Astrocyte of the cerebellum (primary cell): ENCODE data around the gene CLCNKA.
"Not testable (repeated sequence)": the region's sequence is repeated elsewhere in the genome, so short reads cannot be mapped to it uniquely, and the experiment has no call there.

ENCODE experiments used
- DNase-seq: peaks from one replicate; pipeline ENCODE4 v3.0.0-alpha.2; 2011; ENCODE audit warnings: low read depth
- H3K4me3 ChIP-seq: 2 replicates; pipeline ENCODE4 v1.5.1; 2011; ENCODE audit warnings: mild to moderate bottlenecking, low read depth, low read length, moderate library complexity
- in situ Hi-C: cut with HindIII; loops from 2 replicates; pipeline ENCODE4 v1.10.0; 2017; ENCODE audit warnings: low sequenced_read_pairs
- TF ChIP-seq, protein P1 (sequence below): IDR thresholded peaks from 2 replicates; pipeline ENCODE4 v1.5.1; 2012; ENCODE audit warnings: low read length, low read depth, moderate library complexity, mild to moderate bottlenecking; ENCODE audit errors: missing control alignments

The CLCNKA gene

DNA sequence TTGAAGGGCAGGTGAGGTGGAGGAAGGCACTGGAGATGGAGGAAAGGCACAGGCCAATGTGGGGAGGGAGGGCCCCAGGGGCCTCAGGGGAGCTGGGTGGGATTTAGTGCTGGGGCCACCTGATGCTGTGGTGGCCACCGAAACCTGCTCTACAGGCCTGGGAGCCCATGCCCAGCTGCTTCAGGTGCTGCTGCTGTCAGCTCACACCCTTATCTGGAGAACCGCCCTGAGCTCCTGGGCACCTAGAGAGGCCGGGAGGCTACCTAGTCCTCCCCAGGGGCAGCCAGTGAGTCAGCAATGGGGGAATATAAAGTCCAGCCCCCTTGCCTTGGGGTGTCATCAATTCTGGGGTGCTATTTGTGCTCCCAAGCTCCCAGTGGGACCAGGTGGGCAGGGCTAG lies 39.4 kb downstream of the CLCNKA start:
- in situ Hi-C loops, result no loop called here
- TF ChIP-seq, protein P1, sequence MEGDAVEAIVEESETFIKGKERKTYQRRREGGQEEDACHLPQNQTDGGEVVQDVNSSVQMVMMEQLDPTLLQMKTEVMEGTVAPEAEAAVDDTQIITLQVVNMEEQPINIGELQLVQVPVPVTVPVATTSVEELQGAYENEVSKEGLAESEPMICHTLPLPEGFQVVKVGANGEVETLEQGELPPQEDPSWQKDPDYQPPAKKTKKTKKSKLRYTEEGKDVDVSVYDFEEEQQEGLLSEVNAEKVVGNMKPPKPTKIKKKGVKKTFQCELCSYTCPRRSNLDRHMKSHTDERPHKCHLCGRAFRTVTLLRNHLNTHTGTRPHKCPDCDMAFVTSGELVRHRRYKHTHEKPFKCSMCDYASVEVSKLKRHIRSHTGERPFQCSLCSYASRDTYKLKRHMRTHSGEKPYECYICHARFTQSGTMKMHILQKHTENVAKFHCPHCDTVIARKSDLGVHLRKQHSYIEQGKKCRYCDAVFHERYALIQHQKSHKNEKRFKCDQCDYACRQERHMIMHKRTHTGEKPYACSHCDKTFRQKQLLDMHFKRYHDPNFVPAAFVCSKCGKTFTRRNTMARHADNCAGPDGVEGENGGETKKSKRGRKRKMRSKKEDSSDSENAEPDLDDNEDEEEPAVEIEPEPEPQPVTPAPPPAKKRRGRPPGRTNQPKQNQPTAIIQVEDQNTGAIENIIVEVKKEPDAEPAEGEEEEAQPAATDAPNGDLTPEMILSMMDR, result no peak
- no peak for DNase-seq
- H3K4me3 ChIP-seq, result no peak overlapping the region

DNA sequence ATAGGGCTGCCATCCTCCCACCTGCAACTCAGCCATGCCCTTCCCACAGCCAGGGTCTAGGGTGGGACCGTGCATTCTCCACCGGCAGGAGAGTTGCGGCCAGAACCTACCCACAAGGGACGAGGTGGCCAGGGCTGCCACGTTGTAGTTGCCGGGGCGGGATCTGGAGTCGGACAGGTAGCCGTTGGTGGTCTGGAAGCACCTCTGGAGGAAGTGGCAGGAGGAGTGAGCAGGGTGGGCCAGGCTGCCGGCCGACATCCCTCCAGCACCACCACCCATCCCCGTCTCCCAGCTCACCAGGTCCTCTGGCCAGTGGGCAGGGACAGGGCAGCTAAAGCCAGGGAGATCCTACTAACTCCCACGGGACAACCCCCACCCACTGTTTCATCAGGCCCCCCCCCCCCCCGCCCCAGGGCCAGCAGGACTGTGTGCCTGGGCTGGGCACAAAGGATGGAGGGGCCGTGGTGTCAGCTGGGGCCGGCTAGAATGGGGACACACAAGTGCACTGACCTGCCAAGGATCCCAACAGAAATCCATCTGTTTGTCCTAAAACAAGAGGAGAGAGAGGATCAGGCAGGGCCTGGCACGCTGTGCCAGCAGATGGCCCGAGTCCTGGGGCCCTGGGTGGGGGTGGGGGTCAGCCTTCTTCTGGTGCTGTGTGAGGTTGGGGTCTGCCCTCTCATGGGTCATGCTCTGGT lies 40.3 kb downstream of the CLCNKA start:
- in situ Hi-C loops, DNase-seq: not testable (repeated sequence)

DNA sequence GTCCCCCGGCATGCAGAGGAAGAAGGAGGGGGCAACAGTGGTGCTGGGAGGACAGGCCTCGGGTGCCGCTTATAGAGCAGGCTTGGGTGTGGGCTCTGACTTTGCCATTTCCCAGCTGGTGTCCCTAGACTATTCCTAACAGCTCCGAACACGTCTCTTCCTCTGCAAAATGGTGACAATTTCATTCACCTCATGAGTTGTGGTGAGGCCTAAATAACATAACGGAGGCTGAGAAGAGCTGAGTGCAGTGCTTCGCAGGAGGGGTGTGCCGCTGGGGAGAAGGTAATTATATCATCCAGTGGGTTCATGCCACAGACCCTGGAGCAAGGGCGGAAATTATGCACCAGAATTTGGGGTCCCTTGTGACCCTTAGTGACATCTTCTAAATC lies 40.8 kb downstream of the CLCNKA start:
- H3K4me3 ChIP-seq, DNase-seq, in situ Hi-C loops: not testable (repeated sequence)

More for the DNA sequence above, 40.3 kb downstream of the CLCNKA start:
- not testable (repeated sequence) for H3K4me3 ChIP-seq

DNA sequence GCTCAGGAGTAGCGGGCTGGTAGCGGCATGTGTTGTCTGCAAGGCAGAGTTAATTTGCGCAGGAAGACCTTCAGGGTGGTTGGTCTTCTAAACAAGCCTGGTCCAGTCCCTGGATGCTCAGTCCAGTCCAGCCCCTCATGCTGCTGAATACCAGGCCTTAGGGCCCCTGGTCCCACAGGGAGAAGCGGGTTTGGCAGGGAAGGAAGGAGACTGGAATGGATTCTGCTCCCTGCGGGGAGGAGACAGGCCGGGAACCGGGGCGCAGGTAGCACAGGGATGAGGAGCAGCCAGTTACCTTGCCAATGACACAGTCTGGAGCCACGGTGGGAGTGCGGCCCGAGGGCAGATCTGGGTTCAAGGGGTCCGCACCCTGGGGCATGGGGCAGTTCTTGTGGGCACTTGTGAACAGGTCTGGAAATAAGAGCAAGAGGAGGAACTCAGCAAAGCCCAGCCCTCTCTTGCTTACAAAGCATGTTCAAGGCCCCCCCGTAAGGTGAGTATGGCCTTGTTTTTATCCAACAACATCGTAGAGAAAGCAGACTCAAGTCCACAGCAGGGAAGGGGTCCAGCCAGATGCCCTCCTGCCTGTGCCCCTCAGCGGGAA lies 41.5 kb downstream of the CLCNKA start:
- no peak for DNase-seq
- in situ Hi-C loops, result no loop called here
- H3K4me3 ChIP-seq, result no peak overlapping the region
- TF ChIP-seq, protein P1, result no peak

DNA sequence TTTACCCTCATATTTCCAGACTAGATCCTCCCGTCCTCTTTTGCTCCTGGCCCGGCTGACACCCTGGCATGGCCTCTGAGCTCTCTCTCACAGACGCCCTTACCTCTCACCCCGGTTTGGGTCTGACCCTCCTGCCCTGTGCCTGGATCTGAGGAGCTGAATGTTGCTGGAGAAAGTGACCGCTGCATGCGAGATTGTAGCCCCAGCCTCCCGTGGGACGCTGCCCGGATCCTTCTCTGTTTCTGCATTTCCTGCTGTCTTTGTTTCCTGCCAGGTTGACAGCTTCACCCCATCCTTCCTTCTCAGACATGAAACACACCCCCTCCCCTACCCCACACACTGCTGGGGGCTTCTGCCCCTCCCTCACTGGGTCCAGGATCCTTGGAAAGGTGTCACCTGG lies 42.1 kb downstream of the CLCNKA start:
- in situ Hi-C loops, result no loop called here
- no peak for DNase-seq
- no peak overlapping the region for H3K4me3 ChIP-seq
- TF ChIP-seq, protein P1, result no peak

DNA sequence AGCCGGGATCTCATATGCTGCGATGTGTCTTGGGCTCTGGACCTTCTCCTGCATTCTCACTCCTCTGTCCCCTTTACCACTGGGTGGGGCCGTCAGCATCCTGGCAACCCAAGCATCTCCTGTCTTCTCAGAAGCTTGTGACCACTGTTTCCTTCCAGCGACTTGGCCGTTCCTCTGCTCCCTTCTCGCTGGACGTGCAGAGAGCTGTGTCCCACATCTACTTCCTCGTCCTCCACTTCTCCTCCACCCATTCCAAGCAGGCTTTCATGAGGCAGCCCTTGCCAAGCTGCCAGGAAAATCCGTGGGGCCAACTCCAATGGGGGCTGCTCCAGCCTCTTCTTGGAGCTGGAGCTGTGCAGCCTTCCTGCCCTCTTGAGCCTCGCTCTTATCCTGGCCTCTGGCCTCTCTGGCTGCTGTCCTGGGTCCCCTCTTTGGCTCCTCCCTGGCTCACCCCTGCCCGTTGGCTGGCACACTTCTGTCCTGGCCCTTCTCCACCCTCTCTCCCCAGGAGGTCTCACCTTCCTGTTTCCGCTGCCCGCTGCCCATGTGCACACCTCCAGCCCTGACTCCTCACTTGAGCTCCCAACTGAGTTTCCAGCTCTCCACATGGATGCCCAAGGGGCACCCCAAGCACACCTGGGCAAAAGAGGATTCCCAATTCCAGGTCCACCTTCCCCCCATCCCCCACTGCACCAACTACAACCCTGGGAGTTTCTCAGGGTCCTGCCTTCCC lies 42.9 kb downstream of the CLCNKA start:
- TF ChIP-seq, protein P1, result no peak
- no peak overlapping the region for H3K4me3 ChIP-seq
- no peak for DNase-seq
- in situ Hi-C loops, result loop anchor here (5.0 kb wide), 1 partner anchor 63 kb away; no protein-coding TSS in a partner anchor

DNA sequence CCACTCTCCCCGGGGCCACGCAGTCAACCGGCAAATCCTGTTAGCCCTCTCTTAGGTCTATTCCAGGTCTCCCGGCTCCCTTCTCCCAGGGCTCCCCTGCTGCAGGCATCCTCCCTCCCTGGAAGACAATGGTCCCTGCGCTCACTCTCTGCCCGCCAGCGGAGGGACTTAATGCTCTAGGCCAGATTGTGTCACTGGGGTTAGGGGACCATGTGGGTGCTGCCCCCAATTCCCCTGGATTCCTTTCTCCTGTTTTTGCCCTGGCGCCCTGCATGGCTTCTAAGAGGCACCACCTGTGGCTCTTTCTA lies 43.4 kb downstream of the CLCNKA start:
- TF ChIP-seq, protein P1, result no peak
- in situ Hi-C loops, result loop anchor here (5.0 kb wide), 1 partner anchor 62 kb away; no protein-coding TSS in a partner anchor
- no peak overlapping the region for H3K4me3 ChIP-seq
- no peak for DNase-seq
